D721Med (cell line): ENCODE measurements around the gene KRTAP13-2.

Experiments
- DNase-seq: peaks from one replicate; pipeline ENCODE4 v3.0.0; 2011; ENCODE audit warnings: low spot score; ENCODE audit not compliant: insufficient read length
- FAIRE-seq: peaks from 2 replicates; lab custom pipeline; 2011; peaks lifted over from hg19 to GRCh38; lab: Jason Lieb, UNC
- TF ChIP-seq, protein P1 (sequence below): IDR thresholded peaks from 2 replicates; pipeline ENCODE4 v1.5.1; 2012; ENCODE audit warnings: mild to moderate bottlenecking, control low read depth; ENCODE audit not compliant: insufficient read depth; ENCODE audit errors: missing control alignments

The KRTAP13-2 gene

DNA sequence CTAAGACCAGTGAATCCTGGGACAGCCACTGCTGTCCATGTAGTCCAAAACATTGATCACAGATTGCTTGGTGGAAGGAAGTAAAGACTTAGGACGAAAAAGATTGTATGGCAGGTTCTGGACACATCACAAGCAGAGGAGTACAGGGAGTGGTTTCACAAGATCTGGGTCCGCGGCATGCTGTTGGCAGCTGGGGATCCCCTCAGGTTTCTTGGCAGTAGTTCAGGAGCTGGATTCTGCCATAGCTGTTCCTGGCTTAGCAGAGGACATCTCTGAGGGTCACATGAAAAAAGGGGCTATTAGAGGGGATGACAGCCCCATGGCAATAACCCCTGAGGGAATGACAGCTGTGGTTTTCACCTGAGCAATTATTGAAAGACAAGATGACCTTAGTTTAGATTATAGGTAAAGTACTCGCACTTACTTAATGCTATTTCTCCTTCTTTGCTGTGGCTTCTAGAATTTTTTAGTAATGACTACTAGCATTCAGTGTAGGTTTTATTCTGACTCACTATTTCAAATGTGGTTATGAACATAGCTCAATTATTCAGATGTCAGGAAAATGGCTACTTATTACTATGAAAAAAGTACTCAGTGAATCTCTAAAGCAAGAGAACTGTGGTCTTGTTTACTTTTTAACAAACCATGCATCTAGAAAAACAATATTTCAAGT lies 42.7 kb downstream of the KRTAP13-2 start:
- TF ChIP-seq, protein P1, sequence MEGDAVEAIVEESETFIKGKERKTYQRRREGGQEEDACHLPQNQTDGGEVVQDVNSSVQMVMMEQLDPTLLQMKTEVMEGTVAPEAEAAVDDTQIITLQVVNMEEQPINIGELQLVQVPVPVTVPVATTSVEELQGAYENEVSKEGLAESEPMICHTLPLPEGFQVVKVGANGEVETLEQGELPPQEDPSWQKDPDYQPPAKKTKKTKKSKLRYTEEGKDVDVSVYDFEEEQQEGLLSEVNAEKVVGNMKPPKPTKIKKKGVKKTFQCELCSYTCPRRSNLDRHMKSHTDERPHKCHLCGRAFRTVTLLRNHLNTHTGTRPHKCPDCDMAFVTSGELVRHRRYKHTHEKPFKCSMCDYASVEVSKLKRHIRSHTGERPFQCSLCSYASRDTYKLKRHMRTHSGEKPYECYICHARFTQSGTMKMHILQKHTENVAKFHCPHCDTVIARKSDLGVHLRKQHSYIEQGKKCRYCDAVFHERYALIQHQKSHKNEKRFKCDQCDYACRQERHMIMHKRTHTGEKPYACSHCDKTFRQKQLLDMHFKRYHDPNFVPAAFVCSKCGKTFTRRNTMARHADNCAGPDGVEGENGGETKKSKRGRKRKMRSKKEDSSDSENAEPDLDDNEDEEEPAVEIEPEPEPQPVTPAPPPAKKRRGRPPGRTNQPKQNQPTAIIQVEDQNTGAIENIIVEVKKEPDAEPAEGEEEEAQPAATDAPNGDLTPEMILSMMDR = no peak

DNA sequence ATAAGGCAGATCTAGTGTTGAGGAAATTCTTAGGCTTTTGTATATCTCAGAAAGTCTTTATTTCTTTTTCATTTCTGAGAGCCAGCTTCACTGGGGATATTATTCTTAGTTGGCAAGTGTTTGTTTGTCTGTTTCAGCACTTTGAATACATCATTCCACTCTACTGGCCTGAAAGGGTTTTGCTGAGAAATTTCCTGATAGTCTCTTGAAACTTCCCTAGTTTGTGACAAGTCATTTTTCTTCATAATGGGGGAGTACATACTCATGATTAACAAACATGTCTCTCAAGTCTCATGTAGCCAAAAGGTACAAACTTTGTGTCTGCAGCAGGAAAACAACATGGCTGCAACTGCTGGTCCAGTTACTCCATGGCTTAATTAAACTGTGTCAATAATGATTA lies 45.7 kb downstream of the KRTAP13-2 start:
- FAIRE-seq = no peak
- DNase-seq = no peak
- TF ChIP-seq, protein P1 = no peak

More for the DNA sequence above, 42.7 kb downstream of the KRTAP13-2 start:
- FAIRE-seq (no peak), DNase-seq (no peak)
